ENCODE data around the gene IL17RD.
A peak's percentile ranks its signal among the peaks of the same experiment; 100 is the strongest.

IL17RD gene

GRCh38 chr3:57110214-57110613, 54.9 kb downstream of the IL17RD start (continued):
- no peak for TF ChIP-seq SP2 (tag by site-specific recombination; IDR thresholded peaks at IDR 0.05)

GRCh38 chr3:57109437-57110199, 55.5 kb downstream of the IL17RD start:
- TF ChIP-seq ZNF776 (tag by site-specific recombination; IDR thresholded peaks at IDR 0.05; ENCODE audit: borderline replicate concordance) (no peak), PRDM10 (tag by site-specific recombination; IDR thresholded peaks at IDR 0.05) (peak; percentile 49), SCRT2 (tag by site-specific recombination; IDR thresholded peaks at IDR 0.05) (no peak)
- Histone ChIP-seq H3K4me3 (ENCODE audit: low read depth, low read length) (no peak overlapping the region), H3K27ac (ENCODE audit: extremely low read depth, low read depth, low read length) (no peak overlapping the region), H3K4me1 (ENCODE audit: control insufficient read depth, insufficient read depth, low read length) (no peaks in the 10 kb centered on the region), H3K36me3 (ENCODE audit: control insufficient read depth in 2 of 2, insufficient read depth in 1 of 2, low read length in 2 of 2) (peaks cover 0 to 7% of the 10 kb centered on the region in 2 experiments; a peak in 2 of 3 replicates), H3K9me3 (ENCODE audit: control insufficient read depth, insufficient read depth, low read depth, low read length) (no peaks in the 10 kb centered on the region)
- POLR2A ChIA-PET: no interaction called here
- CTCF ChIA-PET: interaction anchor here (1.1 to 2.1 kb wide), 4 partner anchors 8 to 258 kb away, joined by 3 to 11 read pairs (median 6); no protein-coding TSS in a partner anchor

GRCh38 chr3:57108684-57109083, 56.5 kb downstream of the IL17RD start:
- POLR2A ChIA-PET: no interaction called here
- H3K4me1 ChIP-seq (ENCODE audit: control insufficient read depth, insufficient read depth, low read length): no peaks in the 10 kb centered on the region
- CTCF ChIA-PET: no interaction called here
- no peak overlapping the region for H3K4me3 ChIP-seq (ENCODE audit: low read depth, low read length)
- no peaks in the 10 kb centered on the region for H3K9me3 ChIP-seq (ENCODE audit: control insufficient read depth, insufficient read depth, low read depth, low read length)
- no peak overlapping the region for H3K27ac ChIP-seq (ENCODE audit: extremely low read depth, low read depth, low read length)
- peaks cover 0 to 7% of the 10 kb centered on the region in 2 experiments; a peak in 2 of 3 replicates for H3K36me3 ChIP-seq (ENCODE audit: control insufficient read depth in 2 of 2, insufficient read depth in 1 of 2, low read length in 2 of 2)
- TF ChIP-seq ZNF121 (tag by site-specific recombination; IDR thresholded peaks at IDR 0.05): 0 out of 2 replicates have a peak, but pooled peaks have one; percentile 32
- TF ChIP-seq ZNF202 (tag by site-specific recombination; IDR thresholded peaks at IDR 0.05; ENCODE audit: borderline replicate concordance): no peak

GRCh38 chr3:57105585-57105984, 59.6 kb downstream of the IL17RD start:
- CTCF ChIA-PET: interaction anchor here (0.6 to 1.2 kb wide), 2 partner anchors 65 to 723 kb away, joined by 3 to 5 read pairs; no protein-coding TSS in a partner anchor
- POLR2A ChIA-PET: no interaction called here
- Histone ChIP-seq H3K4me1 (ENCODE audit: control insufficient read depth, insufficient read depth, low read length) (no peaks in the 10 kb centered on the region), H3K9me3 (ENCODE audit: control insufficient read depth, insufficient read depth, low read depth, low read length) (no peaks in the 10 kb centered on the region), H3K27ac (ENCODE audit: extremely low read depth, low read depth, low read length) (no peak overlapping the region), H3K36me3 (ENCODE audit: control insufficient read depth in 2 of 2, insufficient read depth in 1 of 2, low read length in 2 of 2) (peaks cover 0 to 7% of the 10 kb centered on the region in 2 experiments; a peak in 2 of 3 replicates), H3K4me3 (ENCODE audit: low read depth, low read length) (no peak overlapping the region)
- TF ChIP-seq ZNF510 (tag by site-specific recombination; IDR thresholded peaks at IDR 0.05; ENCODE audit: insufficient replicate concordance) (no peak), ZNF362 (tag by site-specific recombination; IDR thresholded peaks at IDR 0.05) (no peak), GFI1B (tag by site-specific recombination; IDR thresholded peaks at IDR 0.05) (no peak), ZEB2 (tag by site-specific recombination; IDR thresholded peaks at IDR 0.05) (no peak), ZNF704 (tag by site-specific recombination; IDR thresholded peaks at IDR 0.05) (no peak), ZNF792 (tag by site-specific recombination; IDR thresholded peaks at IDR 0.05) (no peak), ZNF37A (tag by site-specific recombination; IDR thresholded peaks at IDR 0.05) (no peak), ZFHX2 (tag by site-specific recombination; conservative IDR thresholded peaks at IDR 0.05) (no peak), ZBTB21 (tag by site-specific recombination; IDR thresholded peaks at IDR 0.05) (no peak), ZNF148 (tag by site-specific recombination; IDR thresholded peaks at IDR 0.05; ENCODE audit: borderline replicate concordance) (no peak)
